Astrocyte of the spinal cord (primary cell): ENCODE results near the gene TACO1.

Source experiments
- DNase-seq: peaks from one replicate; pipeline ENCODE4 v3.0.0; 2011; ENCODE audit warnings: low read depth, low spot score
- H3K4me3 ChIP-seq: 2 replicates; pipeline ENCODE4 v1.5.1; 2011; ENCODE audit warnings: low read depth, mild to moderate bottlenecking, low read length, moderate library complexity
- CTCF ChIP-seq: IDR thresholded peaks from 2 replicates; pipeline ENCODE4 v1.5.1; 2012; ENCODE audit warnings: low read depth, mild to moderate bottlenecking, low read length, inconsistent platforms
- in situ Hi-C: cut with HindIII; loops from 2 replicates; pipeline ENCODE4 v1.10.0; 2017; ENCODE audit warnings: low sequenced_read_pairs

The TACO1 gene

GRCh38 chr17:63653050-63653449, 52.4 kb downstream of the TACO1 start:
- H3K4me3 ChIP-seq, result no peak overlapping the region
- in situ Hi-C loops, result no loop called here
- no peak for DNase-seq
- no peak for TF ChIP-seq CTCF

GRCh38 chr17:63657786-63658185, 57.1 kb downstream of the TACO1 start:
- in situ Hi-C loops, result no loop called here
- no peak for TF ChIP-seq CTCF
- no peak for DNase-seq
- H3K4me3 ChIP-seq, result no peak overlapping the region
